H7 (cell line): ENCODE data around the gene SERGEF. TPM values are rescaled to one million over a fixed set of nuclear protein-coding genes. Genes with fewer than 3 reads are reported as not detected.
"Not testable (repeated sequence)": the region's sequence is repeated elsewhere in the genome, so short reads cannot be mapped to it uniquely, and the experiment has no call there.

Experiments used
- DNase-seq: peaks from one replicate; pipeline ENCODE4 v3.0.0; 2012
- H3K27me3 ChIP-seq: 2 replicates; pipeline ENCODE4 v1.6.0; 2011; ENCODE audit warnings: mild to moderate bottlenecking, low read length; ENCODE audit not compliant: control insufficient read depth, insufficient read depth
- H3K36me3 ChIP-seq: replicated peaks from 2 replicates; pipeline ENCODE4 v1.5.1; 2011; ENCODE audit warnings: low read length; ENCODE audit not compliant: control insufficient read depth, insufficient read depth
- H3K4me3 ChIP-seq: 2 replicates; pipeline ENCODE4 v1.5.1; 2011; ENCODE audit warnings: low read depth, mild to moderate bottlenecking, control low read depth, low read length, moderate library complexity; ENCODE audit not compliant: insufficient read depth
- total RNA-seq: library from RNA; depleted of rRNA; stranded (reverse); fragments of >200 nt; shearing (Covaris generic); gene quantifications from 2 replicates; pipeline ENCODE4 v1.2.3, GENCODE V29; 2014

SERGEF gene
- total RNA-seq, 1 experiment from 2014 or later, result 16.5 TPM

- DNase-seq, result no peak
- no peak overlapping the region for H3K4me3 ChIP-seq
- H3K27me3 ChIP-seq, result no peaks in the 10 kb centered on the region
- no peaks in the 10 kb centered on the region for H3K36me3 ChIP-seq
Observed at GRCh38 chr11:17894929-17895658, 117.8 kb downstream of the SERGEF start.

GRCh38 chr11:17892409-17892808 lies 120.4 kb downstream of the SERGEF start:
- DNase-seq, result no peak
- H3K4me3 ChIP-seq, result no peak overlapping the region

GRCh38 chr11:17890325-17890724 lies 122.5 kb downstream of the SERGEF start:
- no peaks in the 10 kb centered on the region for H3K36me3 ChIP-seq
- no peak overlapping the region for H3K4me3 ChIP-seq
- no peak for DNase-seq
- no peaks in the 10 kb centered on the region for H3K27me3 ChIP-seq

More at GRCh38 chr11:17892409-17892808, 120.4 kb downstream of the SERGEF start:
- H3K36me3 ChIP-seq, result no peaks in the 10 kb centered on the region
- H3K27me3 ChIP-seq, result no peaks in the 10 kb centered on the region

GRCh38 chr11:17887779-17888178 lies 125.1 kb downstream of the SERGEF start:
- no peaks in the 10 kb centered on the region for H3K27me3 ChIP-seq
- peak; percentile 41 for DNase-seq
- H3K36me3 ChIP-seq, result no peaks in the 10 kb centered on the region
- no peak overlapping the region for H3K4me3 ChIP-seq

- Histone ChIP-seq H3K27me3 (no peaks in the 10 kb centered on the region), H3K36me3 (no peaks in the 10 kb centered on the region), H3K4me3 (no peak overlapping the region)
- peak; percentile 39 for DNase-seq
Observed at GRCh38 chr11:17883946-17884345, 128.9 kb downstream of the SERGEF start.

GRCh38 chr11:17883057-17883456 lies 129.8 kb downstream of the SERGEF start:
- H3K27me3 ChIP-seq, result no peaks in the 10 kb centered on the region
- DNase-seq, result no peak
- no peak overlapping the region for H3K4me3 ChIP-seq
- H3K36me3 ChIP-seq, result no peaks in the 10 kb centered on the region

- Histone ChIP-seq H3K4me3 (no peak overlapping the region), H3K36me3 (no peaks in the 10 kb centered on the region), H3K27me3 (no peaks in the 10 kb centered on the region)
- DNase-seq, result no peak
Observed at GRCh38 chr11:17878743-17879142, 134.1 kb downstream of the SERGEF start.

- H3K27me3 ChIP-seq, result no peaks in the 10 kb centered on the region
- no peaks in the 10 kb centered on the region for H3K36me3 ChIP-seq
- no peak overlapping the region for H3K4me3 ChIP-seq
- DNase-seq, result no peak
Observed at GRCh38 chr11:17877886-17878285, 135.0 kb downstream of the SERGEF start.

- Histone ChIP-seq H3K36me3 (no peaks in the 10 kb centered on the region), H3K27me3 (no peaks in the 10 kb centered on the region), H3K4me3 (no peak overlapping the region)
- no peak for DNase-seq
Observed at GRCh38 chr11:17876827-17877226, 136.0 kb downstream of the SERGEF start.

GRCh38 chr11:17875891-17876290 lies 137.0 kb downstream of the SERGEF start:
- H3K36me3 ChIP-seq, result no peaks in the 10 kb centered on the region
- H3K27me3 ChIP-seq, result no peaks in the 10 kb centered on the region
- H3K4me3 ChIP-seq, result no peak overlapping the region
- DNase-seq, result no peak

- no peak for DNase-seq
- Histone ChIP-seq H3K4me3 (no peak overlapping the region), H3K27me3 (no peaks in the 10 kb centered on the region), H3K36me3 (no peaks in the 10 kb centered on the region)
Observed at GRCh38 chr11:17873586-17873985, 139.3 kb downstream of the SERGEF start.

GRCh38 chr11:17868398-17868797 lies 144.4 kb downstream of the SERGEF start:
- not testable (repeated sequence) for H3K36me3 ChIP-seq, H3K4me3 ChIP-seq, H3K27me3 ChIP-seq, DNase-seq

- H3K4me3 ChIP-seq, result no peak overlapping the region
- no peaks in the 10 kb centered on the region for H3K36me3 ChIP-seq
- DNase-seq, result no peak
- no peaks in the 10 kb centered on the region for H3K27me3 ChIP-seq
Observed at GRCh38 chr11:17867341-17867740, 145.5 kb downstream of the SERGEF start.

GRCh38 chr11:17865765-17866428 lies 146.9 kb downstream of the SERGEF start:
- no peak for DNase-seq
- Histone ChIP-seq H3K4me3 (no peak overlapping the region), H3K27me3 (no peaks in the 10 kb centered on the region), H3K36me3 (no peaks in the 10 kb centered on the region)

- no peak for DNase-seq
- Histone ChIP-seq H3K27me3 (no peaks in the 10 kb centered on the region), H3K4me3 (no peak overlapping the region), H3K36me3 (no peaks in the 10 kb centered on the region)
Observed at GRCh38 chr11:17864478-17864941, 148.3 kb downstream of the SERGEF start.
